GM19239 (cell line): ENCODE measurements around the gene LRSAM1.

Experiments
- DNase-seq: peaks from one replicate; pipeline ENCODE4 v3.0.0; 2011; ENCODE audit warnings: low spot score; ENCODE audit not compliant: insufficient read length
- FAIRE-seq: peaks from 2 replicates; lab custom pipeline; 2011; peaks lifted over from hg19 to GRCh38; lab: Jason Lieb, UNC

LRSAM1 gene

GRCh38 chr9:127543973-127544533 lies 92.7 kb downstream of the LRSAM1 start:
- FAIRE-seq, result no peak
- DNase-seq, result no peak

DNA sequence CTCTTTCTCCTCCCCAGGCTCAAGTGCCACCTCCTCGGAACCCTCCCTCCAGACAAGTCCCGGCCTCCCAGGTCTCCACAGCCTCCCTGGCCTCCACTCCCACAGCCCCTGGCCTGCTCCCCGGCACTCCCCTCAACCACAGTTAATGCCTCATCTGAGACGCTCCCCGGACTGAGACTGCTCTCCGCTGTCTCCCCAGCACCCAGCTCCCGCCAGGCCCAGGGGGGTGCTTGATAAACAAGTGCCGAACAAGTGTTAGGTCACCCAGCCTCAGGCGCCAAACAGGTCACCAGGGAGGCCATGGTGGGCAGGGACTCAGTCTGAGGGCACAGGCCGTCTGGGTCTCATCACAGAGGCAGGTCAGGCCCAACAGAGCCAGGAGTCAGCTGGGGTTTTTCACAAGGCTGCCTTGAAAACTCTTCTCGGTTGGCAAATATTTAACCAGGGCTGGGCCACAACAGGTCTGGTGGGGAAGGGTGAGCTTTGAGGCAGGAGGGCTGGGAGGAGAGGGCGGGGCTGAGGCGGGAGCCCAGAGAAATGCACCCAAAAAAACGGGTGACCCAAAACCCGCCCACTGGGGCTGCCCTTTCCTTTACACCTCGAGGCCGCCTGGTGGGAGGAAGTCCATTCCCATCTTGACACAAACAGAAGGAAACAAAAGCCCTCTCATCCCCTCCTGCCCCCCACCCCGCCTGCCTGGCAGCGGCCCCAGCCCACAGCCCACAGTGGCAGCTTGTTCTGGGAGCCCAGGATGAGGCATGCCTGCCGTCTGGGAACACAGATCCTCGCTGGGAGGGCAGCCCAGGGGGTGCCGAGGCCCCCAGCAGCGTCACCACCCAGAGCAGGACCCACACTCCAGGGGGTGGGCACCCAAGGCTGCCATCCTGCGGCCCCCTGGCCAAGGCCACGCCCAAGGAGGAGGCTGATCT lies 94.2 kb downstream of the LRSAM1 start:
- FAIRE-seq, result peak; percentile 8

DNA sequence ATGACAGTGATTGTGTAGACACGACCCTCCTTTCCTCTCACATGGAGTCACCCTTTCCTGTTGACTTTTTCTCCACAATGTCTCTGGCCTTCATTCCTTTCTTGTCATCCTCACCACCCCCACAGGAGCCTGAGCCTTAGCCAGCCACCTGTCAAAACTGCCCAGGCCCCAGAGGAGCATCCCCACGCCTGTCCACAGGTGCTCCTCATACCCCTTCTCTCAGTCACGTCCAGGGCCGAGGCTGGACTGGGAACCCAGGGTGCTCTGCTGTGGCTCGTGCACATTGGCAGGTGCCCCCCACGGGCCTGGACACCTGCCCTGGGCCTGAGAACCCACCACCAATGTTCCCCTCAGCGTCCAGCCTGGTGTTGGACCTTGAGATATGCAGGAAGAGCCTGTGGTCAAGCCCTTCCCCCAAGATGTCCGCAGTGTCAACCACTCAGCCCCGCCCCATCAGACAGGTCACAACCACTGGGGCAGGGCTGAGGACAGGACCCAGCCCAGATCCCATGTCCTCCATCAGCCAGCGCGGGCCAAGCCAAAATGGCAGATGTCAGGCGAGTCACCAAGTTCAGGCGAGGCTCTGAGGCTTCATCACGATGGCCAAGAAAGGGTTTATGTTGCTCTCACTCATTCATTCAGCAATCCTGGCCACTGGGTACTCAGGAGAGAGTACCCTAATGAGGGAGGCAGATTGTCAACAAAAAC lies 95.0 kb downstream of the LRSAM1 start:
- FAIRE-seq, result no peak
- DNase-seq, result no peak

More for the DNA sequence above, 94.2 kb downstream of the LRSAM1 start:
- DNase-seq, result peak; percentile 81

DNA sequence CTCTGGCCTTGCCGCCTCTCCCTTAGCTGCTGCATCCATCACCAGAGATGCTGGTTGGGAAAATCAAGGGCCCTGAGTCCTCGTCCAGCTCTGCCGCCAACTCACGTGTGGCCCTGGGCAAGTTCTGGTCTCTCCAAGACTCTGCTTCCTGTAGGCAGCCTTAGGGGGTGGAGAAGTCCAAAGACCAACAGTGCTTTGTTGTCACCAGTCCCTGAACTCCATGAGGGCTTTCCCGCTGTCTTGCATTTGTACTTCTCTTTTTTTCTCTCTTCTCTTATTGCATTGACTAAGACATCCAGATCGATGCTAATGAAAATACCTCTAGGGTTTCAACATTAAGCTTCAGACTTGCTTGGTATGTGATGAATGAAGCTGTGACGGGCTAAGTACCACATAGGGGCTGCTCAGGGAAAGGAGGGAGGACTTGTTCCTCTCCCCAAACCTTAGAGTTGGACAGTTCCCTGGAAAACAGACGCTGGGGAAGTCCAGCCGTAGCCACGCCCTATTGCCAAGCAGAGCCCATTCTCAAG lies 97.1 kb downstream of the LRSAM1 start:
- FAIRE-seq, result no peak
- DNase-seq, result no peak

DNA sequence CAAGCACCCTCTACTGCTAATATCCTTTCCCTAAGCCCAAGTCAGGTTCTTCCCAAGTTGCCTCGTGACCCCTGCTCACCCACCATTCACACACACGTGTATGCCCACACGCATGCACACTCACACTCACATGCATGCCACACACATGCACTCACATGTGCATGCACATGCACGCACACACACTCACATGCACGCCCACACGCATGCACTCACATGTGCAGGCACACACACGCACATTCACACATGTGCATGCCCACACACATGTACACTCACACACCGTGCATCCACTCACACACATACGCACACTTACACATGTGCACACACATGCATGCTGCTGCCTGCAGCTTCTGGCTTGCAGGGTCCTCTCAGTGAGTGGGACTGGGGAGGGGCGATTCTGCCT lies 97.9 kb downstream of the LRSAM1 start:
- FAIRE-seq (no peak), DNase-seq (no peak)

DNA sequence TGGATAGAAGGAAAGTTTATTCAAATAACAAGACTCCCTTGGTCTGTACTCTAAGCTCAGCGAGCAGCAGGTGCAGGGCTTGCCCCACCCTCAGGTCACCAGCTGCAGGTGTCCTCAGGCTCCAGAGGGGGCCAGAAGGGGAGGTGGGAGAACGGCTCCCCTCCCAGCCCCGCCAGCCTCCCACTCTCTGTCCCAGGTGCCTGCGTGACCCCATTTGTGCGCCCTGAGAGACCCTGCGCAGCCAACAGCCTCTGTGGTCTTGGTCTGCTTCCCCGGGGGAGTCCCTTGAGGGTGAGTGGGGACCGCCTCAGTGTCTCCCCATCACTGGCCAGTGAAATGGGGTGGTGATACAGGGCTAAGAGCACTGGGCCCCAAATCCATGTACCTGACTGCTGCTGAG lies 98.4 kb downstream of the LRSAM1 start:
- DNase-seq, result no peak
- no peak for FAIRE-seq

DNA sequence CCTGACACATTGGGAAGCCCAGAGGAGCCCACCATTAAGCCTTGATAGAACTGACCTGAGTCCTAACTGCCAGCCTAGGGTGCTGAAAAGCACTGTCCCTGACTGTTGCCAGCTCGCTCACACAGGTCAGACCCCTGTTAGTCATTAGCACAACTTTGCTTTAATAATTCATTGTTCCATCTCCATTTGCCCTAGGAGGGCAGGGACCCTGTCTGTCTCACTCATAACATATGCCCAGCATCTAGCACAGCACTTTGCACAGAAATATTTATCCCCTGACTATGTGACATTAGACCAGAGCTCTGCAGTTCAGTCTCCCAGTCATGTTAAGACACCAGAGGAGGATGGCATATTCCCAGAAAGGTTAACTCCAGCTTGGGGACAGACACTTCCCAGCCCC lies 99.0 kb downstream of the LRSAM1 start:
- DNase-seq, result no peak
- no peak for FAIRE-seq

GRCh38 chr9:127550751-127551150 lies 99.4 kb downstream of the LRSAM1 start:
- DNase-seq (no peak), FAIRE-seq (no peak)
